Measurements from ENCODE around the gene MRPS25.

MRPS25 gene

DNA sequence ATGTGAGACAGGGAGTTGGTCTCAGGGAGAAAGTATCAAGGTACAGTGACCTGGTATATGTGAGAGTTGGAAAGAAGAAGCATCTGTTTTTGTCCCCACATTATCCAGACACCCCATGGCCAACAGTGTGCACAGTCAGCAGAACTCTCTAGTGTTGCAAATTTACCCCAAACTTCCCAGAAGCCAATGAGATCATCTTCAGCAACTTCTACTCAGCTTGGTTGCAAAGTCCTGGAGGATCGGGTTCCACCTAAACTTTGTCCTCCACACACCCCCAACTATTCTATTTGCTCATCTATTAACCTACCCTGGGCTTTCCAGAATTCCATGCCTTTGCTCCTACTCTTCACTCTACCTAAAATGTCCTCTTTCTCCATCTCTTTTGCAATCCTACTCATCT is 18.1 kb upstream of the MRPS25 start:
- DNase-seq (ENCODE audit: extremely low read depth in 1 of 2, low read depth in 1 of 2), result no peak

DNA sequence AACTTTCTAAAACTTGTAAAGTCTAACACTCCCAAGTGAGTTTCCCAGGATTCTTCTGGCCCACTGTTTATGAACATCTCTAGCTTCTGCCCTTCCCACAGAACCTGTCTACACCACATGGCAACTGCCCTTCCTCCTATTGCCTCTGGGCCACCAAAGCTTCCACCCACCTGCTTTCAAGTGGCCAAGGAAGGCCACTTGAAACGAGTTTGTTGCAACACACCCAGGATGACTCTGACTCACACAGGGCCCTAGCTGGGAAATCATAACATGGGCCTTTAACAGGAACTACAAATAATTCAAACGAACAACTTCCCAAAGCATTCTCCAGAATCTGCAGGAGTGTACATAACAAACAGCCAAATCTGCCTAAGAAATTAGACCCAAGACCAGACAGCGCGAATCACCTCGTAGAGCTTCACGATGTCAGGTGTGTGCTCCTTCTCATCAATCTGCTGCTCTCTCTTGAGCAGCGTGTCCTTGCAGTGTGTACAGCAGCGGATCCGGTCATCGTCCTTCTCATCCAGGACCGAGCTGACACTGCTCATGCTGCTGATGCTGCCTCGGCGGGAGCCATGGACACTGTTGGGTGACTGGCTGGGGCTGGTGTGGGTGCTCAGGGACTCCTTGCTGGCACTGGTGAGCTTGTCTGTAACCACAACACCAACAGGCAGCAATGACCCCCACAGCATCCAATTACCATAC is 17.0 kb upstream of the MRPS25 start:
- DNase-seq (ENCODE audit: extremely low read depth in 1 of 2, low read depth in 1 of 2), result no peak

DNA sequence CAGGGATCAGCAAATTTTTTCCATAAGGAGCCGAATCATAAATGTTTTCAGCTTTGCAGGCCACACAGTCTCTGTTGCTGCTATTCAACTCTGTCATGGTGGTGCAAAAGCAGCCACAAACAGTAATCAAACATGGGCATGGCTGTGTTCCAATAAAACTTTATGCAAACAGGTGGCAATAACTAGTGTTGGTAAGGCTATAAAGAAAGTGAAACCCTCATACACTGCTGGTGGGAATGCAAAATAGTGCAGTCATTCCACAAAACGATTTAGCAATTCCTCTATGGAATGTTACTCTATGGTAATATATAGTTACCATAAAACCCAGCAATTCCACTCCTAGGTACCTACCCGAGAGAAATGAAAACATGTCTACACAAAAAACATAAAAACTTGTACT is 14.0 kb upstream of the MRPS25 start:
- DNase-seq (ENCODE audit: extremely low read depth in 1 of 2, low read depth in 1 of 2), result no peak

DNA sequence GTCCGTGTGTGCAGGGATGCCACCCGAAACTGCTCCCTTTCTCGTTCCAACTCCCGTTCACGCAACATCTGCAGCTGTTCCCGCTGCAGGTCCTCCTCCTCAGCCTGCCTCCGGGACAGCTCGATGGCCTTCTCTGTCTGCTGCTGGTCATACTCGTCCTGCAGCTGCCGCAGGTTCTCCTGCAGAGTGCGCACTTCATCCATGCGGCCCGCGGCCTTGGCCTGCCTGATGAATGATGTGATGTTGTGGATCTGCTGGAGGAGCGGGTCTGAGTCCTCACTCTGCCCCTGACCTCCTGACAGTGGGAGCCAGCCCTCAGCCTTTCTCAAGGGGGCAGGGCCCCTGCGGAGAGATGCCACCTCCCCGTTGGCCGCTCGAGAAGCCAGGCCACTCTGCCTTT is 9.4 kb upstream of the MRPS25 start:
- DNase-seq (ENCODE audit: extremely low read depth in 1 of 2, low read depth in 1 of 2), result no peak

DNA sequence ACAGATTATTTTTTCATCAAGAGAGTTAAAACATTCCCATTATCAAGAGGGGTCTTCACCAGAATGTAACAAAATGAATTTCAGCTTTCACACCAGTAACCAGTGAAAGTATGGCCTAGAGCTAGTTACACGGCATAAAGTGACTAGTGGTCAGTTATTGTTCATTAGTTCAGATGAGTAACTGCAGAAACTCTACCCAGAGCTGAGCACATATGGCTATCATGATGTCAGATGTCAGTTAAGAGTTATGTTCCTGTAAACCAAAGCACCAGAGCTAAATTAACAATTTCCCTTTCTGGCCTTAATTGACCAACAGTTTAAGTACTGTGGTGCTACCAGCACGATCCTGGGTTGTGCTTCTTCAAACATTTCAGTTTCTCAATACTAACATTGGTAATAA is 6.6 kb upstream of the MRPS25 start:
- no peak for DNase-seq (ENCODE audit: extremely low read depth in 1 of 2, low read depth in 1 of 2)

DNA sequence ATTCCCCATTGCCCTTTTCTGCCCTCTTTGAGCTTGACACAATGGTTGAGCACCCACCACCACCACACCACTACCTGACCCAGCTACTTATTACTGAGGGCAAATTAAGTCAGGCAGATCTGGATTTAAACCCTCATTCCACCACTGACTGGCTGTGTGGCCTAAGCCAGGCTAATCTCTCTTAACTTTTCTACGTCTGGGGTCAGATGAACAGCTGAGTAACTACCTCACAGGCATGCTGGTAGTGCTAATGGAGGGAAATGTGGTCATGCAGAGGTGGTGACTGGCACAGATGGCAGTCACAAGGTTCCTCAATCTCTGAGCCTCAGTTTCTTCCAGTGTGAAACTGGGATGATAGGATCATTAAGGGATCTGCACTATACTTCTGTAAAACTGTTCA is 4.3 kb upstream of the MRPS25 start:
- no peak for DNase-seq (ENCODE audit: extremely low read depth in 1 of 2, low read depth in 1 of 2)

DNA sequence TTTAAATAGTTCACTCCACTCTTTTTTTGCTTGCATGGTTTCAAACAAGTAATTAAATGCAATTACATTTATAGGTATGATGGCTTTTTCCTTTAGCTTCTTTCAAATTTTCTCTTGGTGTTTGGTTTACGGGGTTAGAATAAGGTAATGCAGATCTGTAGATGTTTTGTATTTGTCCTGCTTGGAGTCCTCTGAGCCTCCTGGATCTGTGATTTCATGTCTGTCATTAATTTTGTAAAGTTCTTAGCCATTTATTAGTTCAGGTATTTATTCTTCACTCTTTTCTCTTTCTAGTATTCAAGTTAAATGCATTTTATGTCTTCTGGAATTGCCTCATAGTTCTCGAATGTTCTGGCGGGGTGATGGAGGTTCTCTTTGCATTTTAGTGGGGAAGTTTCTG is 1.4 kb upstream of the MRPS25 start:
- no peak for DNase-seq (ENCODE audit: extremely low read depth in 1 of 2, low read depth in 1 of 2)

DNA sequence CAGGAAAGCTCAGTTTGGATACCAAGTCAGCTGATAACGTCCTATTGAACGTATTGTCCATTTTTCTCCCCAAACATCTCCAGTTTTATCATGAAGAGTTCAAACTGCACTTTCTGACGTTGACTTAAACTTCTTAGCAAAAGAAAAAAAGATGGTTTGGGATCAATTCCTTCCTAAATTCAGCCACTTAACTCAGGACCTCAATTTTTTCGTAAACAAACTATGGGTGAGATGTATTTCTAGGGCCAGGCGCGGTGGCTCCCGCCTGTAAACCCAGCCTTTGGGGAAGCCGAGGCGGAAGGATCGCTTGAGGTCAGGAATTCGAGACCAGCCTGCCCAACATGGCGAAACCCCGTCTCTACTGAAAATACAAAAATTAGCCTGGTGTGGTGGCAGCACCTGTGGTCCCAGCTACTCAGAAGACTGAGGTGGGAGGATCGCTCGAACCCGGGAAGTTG is 464 bp upstream of the MRPS25 start:
- DNase-seq (ENCODE audit: extremely low read depth in 1 of 2, low read depth in 1 of 2), result no peak

DNA sequence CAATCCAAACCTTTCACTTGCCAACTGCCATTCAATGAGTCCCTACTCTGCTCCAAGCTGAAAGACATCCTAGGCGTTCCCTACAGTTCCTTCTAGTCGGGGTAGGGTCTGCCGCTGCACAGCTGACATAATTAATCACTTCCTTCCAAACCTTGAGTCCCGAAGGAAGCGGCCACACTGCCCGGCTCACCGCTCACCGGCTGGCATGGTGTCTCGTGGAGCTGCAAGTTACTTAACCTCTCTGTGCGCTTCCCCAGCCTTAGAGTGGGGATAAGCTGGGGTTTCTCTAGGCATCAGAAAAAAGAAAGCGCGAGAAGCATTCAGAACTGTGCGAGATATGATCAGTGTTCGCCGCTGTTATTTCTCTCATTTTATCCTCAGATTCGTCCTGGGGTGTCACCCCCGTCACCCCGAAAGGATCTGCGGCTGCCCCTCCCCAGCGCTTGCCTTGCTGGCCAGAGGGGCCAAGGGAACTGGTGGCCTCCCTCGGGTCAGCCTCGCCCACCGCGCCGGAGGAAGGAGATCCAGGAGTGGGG is 748 bp downstream of the MRPS25 start:
- no peak for DNase-seq (ENCODE audit: extremely low read depth in 1 of 2, low read depth in 1 of 2)

DNA sequence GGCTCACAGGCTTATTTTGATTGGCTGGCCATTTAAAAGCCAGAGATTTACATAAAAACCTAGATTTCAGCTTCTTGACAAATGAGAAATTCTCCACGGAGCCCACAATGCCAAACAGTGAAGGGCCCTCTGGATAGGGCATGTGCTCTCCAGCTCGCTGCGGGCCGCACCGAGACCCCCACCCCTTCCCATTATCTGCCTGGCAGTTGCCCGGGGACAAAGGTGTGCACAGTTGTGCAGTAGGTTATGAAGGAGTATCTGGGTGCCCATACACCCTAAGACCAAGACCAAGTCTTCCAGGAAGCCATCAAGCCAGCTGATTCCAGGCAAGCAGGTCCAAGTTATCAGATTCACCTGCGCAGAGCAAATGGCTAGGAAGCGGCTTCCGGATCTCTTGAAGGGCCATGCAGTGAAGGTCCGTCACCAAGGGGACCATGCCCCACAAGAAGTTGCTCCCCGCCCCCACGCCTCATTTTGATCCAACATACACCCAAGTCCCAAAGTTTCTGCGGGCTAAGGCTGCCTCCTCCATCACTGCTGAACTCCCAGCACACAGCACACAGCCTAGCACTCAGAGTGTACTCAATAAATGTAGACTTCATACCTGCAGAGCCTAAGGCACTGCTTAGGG is 1.3 kb downstream of the MRPS25 start:
- DNase-seq (ENCODE audit: extremely low read depth in 1 of 2, low read depth in 1 of 2), result no peak

DNA sequence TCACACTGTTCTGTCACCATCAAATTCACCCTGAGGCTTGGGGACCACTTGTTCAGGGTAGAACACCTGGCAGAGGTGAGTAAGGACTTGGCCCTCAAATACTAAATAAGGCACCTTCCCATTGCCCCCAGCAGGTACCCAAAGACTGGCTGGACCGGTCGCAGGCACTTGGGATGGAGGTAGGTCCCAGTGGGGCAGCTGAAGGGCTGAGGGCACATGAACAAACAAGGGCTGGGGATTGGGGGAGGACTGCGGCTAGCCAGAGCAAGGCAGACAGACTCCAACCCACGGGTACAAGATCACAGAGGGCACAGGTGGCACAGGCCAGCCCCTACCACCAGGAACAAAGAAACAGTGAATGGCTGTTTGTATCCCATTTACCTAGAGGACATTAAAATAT is 1.9 kb downstream of the MRPS25 start:
- DNase-seq (ENCODE audit: extremely low read depth in 1 of 2, low read depth in 1 of 2), result no peak

DNA sequence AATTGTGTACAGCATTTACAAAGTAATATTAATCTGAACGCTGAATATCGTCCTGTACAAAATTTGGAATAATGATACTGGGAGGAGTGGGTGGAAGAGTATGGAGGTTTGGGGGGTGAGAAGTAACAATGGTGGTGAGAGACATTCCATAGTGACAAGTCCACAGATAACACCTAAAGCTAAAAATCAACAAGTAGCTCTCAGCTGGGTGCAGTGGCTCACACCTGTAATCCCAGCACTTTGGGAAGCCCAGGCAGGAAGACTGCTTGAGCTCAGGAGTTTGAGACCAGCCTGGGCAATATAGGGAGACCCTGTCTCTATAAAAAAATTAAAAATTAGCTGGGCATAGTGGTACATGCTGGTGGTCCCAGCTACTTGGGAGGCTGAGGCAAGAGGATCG is 5.1 kb downstream of the MRPS25 start:
- no peak for DNase-seq (ENCODE audit: extremely low read depth in 1 of 2, low read depth in 1 of 2)

DNA sequence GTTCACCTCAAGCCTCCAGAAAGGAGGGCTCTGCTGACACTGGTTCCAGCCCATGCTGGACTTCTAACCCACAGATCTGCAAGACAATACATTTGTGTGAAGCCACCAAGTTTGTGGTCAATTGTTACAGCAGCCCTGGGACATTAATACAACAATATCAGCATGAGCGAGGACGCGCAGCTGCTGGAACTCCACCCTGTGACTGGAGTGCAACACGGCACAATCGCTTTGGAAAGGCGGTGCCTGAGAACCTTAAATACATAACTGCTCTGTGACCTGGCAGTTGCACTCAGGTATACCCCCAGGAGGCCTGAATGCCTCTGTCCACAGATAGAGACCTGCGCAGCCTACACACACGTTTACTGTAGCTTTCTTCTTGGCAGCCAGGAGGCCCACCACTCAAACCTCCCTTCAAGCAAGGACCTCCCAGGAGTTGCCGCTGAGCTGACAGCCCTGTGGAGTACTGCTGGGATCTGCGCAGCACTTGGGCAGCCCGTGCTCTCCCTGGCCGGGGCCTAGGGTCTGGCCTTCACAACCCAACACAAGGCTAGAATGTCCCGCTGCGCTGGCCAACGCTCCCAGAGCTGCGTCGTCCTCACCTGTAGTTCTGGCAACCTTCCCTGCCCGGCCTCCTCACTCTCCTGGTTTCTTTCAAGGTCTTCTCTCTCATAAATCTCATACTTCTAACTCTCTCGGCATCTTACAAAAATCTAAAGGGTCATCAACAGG is 8.3 kb downstream of the MRPS25 start:
- no peak for DNase-seq (ENCODE audit: extremely low read depth in 1 of 2, low read depth in 1 of 2)

DNA sequence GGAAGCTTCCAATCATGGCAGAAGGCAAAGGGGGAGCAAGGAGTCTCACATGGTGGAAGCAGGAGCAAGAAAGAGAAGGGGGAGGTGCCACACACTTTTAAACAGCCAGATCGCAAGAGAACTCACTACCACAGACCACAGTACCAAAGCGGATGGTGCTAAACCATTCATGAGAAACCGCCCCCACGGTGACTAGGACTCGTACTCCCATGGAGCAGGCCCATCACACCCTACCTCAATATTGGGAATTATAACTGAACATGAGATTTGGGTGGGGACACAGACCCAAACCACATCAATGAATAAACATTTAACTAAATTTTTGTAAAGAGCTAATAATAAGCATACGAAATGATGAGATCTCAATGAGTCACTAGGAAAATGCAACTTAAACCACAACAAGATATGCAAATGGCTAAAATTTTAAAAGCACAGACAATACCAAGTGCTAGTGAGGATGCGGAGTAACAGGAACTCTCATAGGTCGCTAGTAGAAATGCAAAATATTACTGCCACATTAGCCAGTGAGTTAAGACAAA is 10.0 kb downstream of the MRPS25 start:
- peak; percentile 41 to 67 for DNase-seq (ENCODE audit: extremely low read depth in 1 of 2, low read depth in 1 of 2)

DNA sequence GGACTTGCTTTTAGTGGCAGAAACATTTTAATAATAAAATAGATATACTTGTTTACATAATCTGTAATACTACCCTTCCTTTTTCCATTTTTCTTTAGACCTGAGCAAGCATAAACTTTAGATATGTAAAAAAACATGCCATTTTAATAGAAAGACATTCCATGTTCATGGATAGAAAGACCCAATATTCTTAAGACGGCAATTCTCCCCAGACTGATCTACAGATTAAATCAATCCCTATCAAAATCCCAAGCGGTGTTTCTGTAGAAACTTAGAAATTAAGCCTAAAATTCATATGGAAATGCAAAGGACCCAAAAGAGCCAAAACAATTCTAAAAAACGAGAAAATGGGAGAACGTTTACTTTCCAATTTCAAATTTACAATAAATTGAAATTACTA is 11.6 kb downstream of the MRPS25 start:
- no peak for DNase-seq (ENCODE audit: extremely low read depth in 1 of 2, low read depth in 1 of 2)

DNA sequence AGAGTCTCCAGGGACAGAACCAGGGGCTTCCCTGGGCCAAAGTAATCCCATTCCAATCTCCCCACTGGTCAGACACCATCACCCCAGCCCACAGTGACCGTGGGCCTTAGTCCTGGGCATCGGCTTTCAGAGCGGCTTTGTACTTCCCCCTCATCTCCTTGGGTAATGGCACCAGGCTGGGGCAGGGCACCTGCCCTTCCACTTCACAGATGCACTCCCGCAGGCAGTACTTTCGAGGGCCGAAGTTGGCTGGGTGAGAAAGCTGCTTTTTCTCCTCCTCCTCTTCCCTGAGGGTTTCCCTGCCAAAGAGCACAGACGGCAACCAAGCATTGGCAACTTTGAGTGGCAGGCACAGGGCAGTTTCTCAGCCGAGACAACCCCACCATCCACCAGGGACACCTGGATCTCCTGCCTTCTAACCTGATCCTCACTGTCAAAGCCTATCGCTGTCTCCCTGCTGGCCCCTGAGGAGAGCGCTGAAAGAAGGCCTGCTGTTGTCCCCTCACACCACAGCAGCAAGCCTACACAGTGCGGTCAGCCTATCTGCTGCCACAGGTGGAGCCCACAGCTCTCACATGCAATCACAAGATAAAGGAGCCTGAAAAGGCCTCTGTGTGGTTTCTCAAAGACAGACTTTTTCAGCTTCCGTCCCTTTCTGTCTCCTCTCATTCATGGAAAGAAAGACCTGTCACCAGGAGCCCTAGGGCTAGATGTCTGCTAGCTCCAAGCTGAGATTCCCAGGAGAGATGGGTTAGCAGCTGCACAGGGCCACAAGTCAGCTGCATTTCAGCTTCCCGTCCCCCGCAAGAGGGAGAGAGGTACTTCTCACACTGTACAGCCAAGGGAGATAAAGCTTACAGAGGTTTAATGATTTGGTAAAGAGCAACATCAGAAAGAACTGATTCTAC is 12.5 kb downstream of the MRPS25 start:
- no peak for DNase-seq (ENCODE audit: extremely low read depth in 1 of 2, low read depth in 1 of 2)

DNA sequence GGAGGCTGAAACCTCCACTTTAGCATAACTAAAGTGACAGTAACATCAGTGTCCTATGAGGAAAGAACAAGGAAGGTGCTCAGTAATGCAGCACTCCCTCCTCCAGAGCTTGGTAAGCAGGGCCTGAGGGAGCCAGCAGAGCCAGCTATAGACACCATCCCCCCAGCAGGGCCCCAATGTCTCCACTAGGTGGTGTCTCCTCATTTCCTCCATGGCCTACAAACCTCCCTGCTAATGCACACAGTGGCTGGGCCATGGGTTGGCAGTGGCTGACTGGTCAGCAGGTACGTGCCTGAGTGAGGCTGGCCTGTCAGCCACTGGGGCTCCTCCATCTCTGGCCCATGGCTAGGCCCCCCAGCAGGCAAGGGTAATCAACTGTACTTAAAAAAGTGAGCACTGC is 13.6 kb downstream of the MRPS25 start:
- peak in 1 of 2 donors; percentile 37 for DNase-seq (ENCODE audit: extremely low read depth in 1 of 2, low read depth in 1 of 2)

DNA sequence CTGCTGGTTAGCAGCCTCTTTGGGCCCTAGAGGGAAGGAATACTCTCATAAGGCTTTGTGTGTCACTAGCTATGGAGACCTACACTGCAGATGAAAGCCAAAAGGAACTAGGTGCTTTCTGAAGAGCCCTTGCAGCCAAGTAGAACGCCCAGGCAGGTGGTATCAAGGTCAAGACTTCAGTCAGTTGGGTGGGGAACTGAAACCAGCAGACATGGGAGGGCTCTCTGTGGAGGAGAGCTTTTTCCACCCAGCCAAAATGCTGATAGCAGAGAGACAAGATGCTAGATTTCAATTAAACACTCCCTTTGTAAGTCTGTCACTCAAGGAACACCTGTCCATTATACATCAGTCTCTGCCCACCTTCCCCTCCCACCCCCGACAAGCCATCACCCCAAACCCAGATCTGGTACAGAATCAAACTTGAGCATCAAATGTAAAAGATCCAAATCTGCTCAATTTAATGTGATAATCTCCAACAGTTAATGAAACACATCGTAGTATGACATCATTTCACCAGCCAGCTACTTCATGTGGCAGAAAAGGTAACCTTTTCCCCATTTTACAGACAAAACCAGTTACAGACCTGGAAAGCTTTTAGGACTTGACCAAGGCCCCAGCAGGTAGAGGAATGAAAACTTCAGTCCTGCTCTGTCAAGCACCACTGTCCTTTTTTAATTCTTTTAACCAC is 14.6 kb downstream of the MRPS25 start:
- no peak for DNase-seq (ENCODE audit: extremely low read depth in 1 of 2, low read depth in 1 of 2)

DNA sequence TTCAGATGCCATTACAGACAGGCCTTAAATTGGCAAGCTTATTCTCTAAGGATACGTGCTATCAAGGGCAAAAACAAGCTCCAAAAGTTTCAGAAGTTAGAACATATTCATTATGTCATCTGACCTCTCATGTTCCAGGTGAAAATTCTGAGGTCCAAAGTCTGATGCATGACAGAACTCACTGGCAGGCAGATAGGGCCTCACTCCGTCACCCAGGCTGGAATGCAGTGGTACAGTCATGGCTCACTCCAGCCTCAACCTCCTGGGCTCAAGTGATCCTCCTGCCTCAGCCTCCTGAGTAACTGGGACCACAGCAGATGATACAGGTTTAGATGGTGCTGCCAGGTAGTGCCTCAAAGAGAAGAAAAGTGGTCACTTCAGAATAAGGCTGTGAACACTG is 15.5 kb downstream of the MRPS25 start:
- no peak for DNase-seq (ENCODE audit: extremely low read depth in 1 of 2, low read depth in 1 of 2)

DNA sequence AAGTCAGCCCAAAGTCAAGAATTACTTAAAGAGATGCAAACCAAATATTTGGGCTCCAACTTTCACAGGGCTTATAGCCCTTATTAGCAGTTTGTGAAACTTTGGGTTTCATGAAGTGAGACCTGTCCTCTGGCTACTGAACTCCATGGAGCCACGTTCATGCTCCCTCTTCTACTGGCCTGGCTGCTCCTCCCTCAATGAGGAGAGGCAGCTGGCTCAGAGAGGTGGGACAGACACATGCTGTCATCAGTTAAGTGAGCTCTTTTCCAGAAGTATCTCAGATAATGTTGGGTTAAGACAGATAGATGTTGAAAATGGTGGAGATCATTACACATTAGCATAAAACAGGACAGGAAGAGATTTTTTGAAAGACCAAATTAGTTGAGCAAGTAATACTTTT is 19.4 kb downstream of the MRPS25 start:
- DNase-seq (ENCODE audit: extremely low read depth in 1 of 2, low read depth in 1 of 2), result no peak
